Measurements from ENCODE around the gene LITAFD. TPM values are rescaled to one million over a fixed set of nuclear protein-coding genes. Genes with fewer than 3 reads are reported as not detected.

LITAFD gene
- total RNA-seq, 1 donor: not detected

- no peak for DNase-seq (ENCODE audit: low read depth)
- no peak for TF ChIP-seq CTCF (IDR thresholded peaks at IDR 0.05; ENCODE audit: insufficient read depth, low read depth, low read length)
- no peak overlapping the region for H3K4me3 ChIP-seq (ENCODE audit: low read depth, low read length)
Measured at GRCh38 chr16:8864480-8865110, 17.6 kb upstream of the LITAFD start.

GRCh38 chr16:8865145-8865882, 16.8 kb upstream of the LITAFD start:
- DNase-seq (ENCODE audit: low read depth): no peak
- no peak for TF ChIP-seq CTCF (IDR thresholded peaks at IDR 0.05; ENCODE audit: insufficient read depth, low read depth, low read length)
- no peak overlapping the region for H3K4me3 ChIP-seq (ENCODE audit: low read depth, low read length)

- peak; percentile 49 for DNase-seq (ENCODE audit: low read depth)
- TF ChIP-seq CTCF (IDR thresholded peaks at IDR 0.05; ENCODE audit: insufficient read depth, low read depth, low read length): no peak
- H3K4me3 ChIP-seq (ENCODE audit: low read depth, low read length): peak overlapping the region; percentile 89
Measured at GRCh38 chr16:8866118-8866883, 15.8 kb upstream of the LITAFD start.

- no peak for DNase-seq (ENCODE audit: low read depth)
- no peak for TF ChIP-seq CTCF (IDR thresholded peaks at IDR 0.05; ENCODE audit: insufficient read depth, low read depth, low read length)
- H3K4me3 ChIP-seq (ENCODE audit: low read depth, low read length): peak overlapping the region; percentile 89
Measured at GRCh38 chr16:8866884-8867215, 15.3 kb upstream of the LITAFD start.

GRCh38 chr16:8867216-8867931, 14.8 kb upstream of the LITAFD start:
- peak overlapping the region; percentile 89 for H3K4me3 ChIP-seq (ENCODE audit: low read depth, low read length)
- TF ChIP-seq CTCF (IDR thresholded peaks at IDR 0.05; ENCODE audit: insufficient read depth, low read depth, low read length): no peak
- DNase-seq (ENCODE audit: low read depth): no peak

GRCh38 chr16:8867932-8868415, 14.2 kb upstream of the LITAFD start:
- H3K4me3 ChIP-seq (ENCODE audit: low read depth, low read length): peak overlapping the region; percentile 89
- DNase-seq (ENCODE audit: low read depth): no peak
- TF ChIP-seq CTCF (IDR thresholded peaks at IDR 0.05; ENCODE audit: insufficient read depth, low read depth, low read length): no peak
